AG09309 (cell line): ENCODE results near the gene PSME4.

ENCODE experiments used
- DNase-seq: peaks from one replicate; pipeline ENCODE4 v3.0.0-alpha.2; 2010; ENCODE audit warnings: low read depth
- H3K4me3 ChIP-seq: 2 replicates; pipeline ENCODE4 v1.5.1; 2011; ENCODE audit warnings: mild to moderate bottlenecking, low read depth, low read length, moderate library complexity; ENCODE audit not compliant: control insufficient read depth
- TF ChIP-seq, protein P1 (sequence below): IDR thresholded peaks from 2 replicates; pipeline ENCODE4 v1.5.1; 2011; ENCODE audit warnings: mild to moderate bottlenecking, low read depth, low read length, inconsistent platforms; ENCODE audit not compliant: insufficient read depth, control insufficient read depth; ENCODE audit errors: missing control alignments

The PSME4 gene

DNA sequence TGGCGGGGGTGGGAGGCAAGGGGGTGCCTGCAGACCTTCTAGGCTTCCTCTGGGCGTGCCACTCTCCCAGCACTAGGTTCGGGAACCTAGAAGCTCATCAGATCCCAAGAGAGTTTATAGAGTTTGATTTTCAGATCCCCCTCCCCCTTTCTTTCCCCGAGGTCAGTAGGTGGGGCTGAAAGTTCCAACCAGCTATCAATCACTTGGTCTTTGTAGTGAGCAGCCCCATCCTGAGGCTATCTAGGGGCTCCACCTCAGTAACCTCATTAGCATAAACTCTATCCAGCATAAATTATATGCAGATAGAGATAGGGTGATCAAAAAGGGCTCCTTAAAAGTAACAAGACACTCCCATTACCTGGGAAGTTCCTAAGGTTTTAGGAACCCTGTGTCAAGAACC, 151.2 kb downstream of the PSME4 start:
- no peak overlapping the region for H3K4me3 ChIP-seq
- DNase-seq = no peak
- TF ChIP-seq, protein P1, sequence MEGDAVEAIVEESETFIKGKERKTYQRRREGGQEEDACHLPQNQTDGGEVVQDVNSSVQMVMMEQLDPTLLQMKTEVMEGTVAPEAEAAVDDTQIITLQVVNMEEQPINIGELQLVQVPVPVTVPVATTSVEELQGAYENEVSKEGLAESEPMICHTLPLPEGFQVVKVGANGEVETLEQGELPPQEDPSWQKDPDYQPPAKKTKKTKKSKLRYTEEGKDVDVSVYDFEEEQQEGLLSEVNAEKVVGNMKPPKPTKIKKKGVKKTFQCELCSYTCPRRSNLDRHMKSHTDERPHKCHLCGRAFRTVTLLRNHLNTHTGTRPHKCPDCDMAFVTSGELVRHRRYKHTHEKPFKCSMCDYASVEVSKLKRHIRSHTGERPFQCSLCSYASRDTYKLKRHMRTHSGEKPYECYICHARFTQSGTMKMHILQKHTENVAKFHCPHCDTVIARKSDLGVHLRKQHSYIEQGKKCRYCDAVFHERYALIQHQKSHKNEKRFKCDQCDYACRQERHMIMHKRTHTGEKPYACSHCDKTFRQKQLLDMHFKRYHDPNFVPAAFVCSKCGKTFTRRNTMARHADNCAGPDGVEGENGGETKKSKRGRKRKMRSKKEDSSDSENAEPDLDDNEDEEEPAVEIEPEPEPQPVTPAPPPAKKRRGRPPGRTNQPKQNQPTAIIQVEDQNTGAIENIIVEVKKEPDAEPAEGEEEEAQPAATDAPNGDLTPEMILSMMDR = no peak

DNA sequence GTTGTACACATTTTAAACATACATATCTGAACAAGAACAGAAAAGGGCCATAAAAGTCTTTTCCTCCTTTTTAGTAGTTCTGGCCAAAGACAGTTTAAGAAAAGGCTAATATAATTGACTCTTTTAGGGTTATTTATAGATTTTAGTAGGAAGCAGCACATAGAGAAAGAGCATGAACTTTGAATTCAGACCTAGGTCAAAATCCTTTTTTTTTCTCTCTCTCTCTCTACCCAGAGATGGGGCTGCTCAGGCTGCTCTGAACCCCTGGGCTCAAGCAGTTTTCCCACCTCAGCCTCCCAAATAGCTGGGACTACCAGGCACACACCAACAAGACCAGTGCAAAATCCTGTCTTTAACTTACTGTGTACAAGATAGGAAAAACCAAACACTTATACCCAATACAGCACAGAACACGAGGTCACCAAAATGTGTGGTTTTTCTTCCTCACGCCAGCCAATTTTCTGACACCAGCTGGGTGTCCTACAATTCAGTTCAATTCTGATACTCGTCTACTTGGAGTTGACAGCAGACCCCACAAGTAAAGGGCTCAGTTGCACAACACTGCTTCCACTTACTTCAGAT, 151.8 kb downstream of the PSME4 start:
- H3K4me3 ChIP-seq = no peak overlapping the region
- TF ChIP-seq, protein P1 = no peak
- DNase-seq = no peak
